ENCODE data around the gene ZNF536. TPM values are rescaled to one million over a fixed set of nuclear protein-coding genes. Genes with fewer than 3 reads are reported as not detected.

Gene ZNF536
- polyA plus RNA-seq, 1 of the 3 experiments (the other 2 are of a cell fraction) = 0.41 TPM

DNA sequence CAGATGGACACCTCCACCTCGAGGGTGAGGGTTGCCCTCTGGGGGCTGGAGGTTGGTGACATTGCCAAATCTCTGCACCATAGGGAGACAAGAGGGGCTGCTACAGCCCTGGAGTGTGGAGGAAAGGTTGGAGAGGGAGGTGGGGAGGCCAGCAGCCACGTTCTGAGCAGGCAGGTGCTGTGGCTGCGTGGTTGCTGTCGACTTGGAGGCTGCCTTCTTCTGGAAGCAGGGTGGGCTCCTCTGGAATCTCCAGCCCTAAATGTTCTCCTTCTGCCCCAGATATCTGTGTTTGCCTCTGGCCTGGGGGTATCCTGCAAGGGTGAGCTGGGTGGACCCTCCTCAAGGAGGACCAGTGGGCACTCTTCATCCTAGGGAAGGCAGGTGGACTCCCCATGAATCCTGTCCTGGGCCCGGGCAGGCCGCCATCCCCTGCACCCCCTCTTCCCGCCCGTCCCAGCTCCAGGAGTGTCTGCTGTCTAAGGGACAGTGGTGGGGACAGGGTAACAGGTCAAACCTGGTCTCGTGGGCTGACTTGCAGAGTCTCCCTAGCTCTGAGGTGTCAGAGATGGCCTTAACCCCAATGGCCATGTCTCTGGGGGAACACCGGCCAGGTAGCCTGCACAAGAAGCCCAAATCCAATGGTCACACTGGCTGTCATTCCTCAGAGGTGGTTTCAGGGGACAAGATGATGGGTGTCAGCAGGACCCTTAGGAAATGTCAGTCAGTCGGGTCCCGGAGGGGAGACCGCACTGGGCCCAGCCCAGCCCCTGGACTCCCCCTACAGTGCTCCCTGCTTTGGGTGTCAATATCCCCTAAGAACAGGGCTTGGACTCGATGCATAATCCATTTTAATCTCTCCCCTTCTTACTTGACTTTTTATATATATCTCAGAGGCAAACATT lies 32.3 kb upstream of the ZNF536 start:
- no peaks in the 10 kb centered on the region for H3K36me3 ChIP-seq (replicated peaks in 1 of 2; ENCODE audit: control insufficient read depth in 1 of 2, insufficient read depth in 2 of 2, low read length in 1 of 2)
- H3K4me3 ChIP-seq (ENCODE audit: low read depth in 2 of 2, low read length in 1 of 2) = no peak overlapping the region
- H3K79me2 ChIP-seq (ENCODE audit: insufficient read depth) = no peaks in the 10 kb centered on the region
- H3F3A ChIP-seq (replicated peaks; ENCODE audit: insufficient read depth) = no peaks in the 10 kb centered on the region
- WGBS (ENCODE audit: low lambda C conversion rate) = 31% methylated on average over 8 of the region's 14 CpGs
- H3K27me3 ChIP-seq (ENCODE audit: insufficient read depth) = no peaks in the 10 kb centered on the region
- TF ChIP-seq, protein P1, sequence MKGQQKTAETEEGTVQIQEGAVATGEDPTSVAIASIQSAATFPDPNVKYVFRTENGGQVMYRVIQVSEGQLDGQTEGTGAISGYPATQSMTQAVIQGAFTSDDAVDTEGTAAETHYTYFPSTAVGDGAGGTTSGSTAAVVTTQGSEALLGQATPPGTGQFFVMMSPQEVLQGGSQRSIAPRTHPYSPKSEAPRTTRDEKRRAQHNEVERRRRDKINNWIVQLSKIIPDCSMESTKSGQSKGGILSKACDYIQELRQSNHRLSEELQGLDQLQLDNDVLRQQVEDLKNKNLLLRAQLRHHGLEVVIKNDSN (IDR thresholded peaks at IDR 0.05; ENCODE audit: borderline replicate concordance, low read depth) = no peak
- TF ChIP-seq RCOR1 (IDR thresholded peaks at IDR 0.05; ENCODE audit: low read length) (no peak), TEAD4 (IDR thresholded peaks at IDR 0.05; ENCODE audit: borderline replicate concordance, insufficient read depth) (no peak)
- no peaks in the 10 kb centered on the region for H3K9me2 ChIP-seq
- no peak for DNase-seq
- CTCF ChIA-PET = interaction anchor here (0.9 kb wide), 1 partner anchor 11 kb away, joined by 3 read pairs; no protein-coding TSS in a partner anchor
- no peak overlapping the region for H3K9ac ChIP-seq
- POLR2A ChIA-PET = no interaction called here
- H2AFZ ChIP-seq (ENCODE audit: low read depth) = no peak overlapping the region
- H3K9me3 ChIP-seq = no peaks in the 10 kb centered on the region; the same call in 1 of the 2 replicates
- no peak overlapping the region for H3K4me2 ChIP-seq
- H4K20me1 ChIP-seq (ENCODE audit: insufficient read depth) = no peaks in the 10 kb centered on the region
- H3K27ac ChIP-seq (ENCODE audit: low read depth in 2 of 2, low read length in 1 of 2) = no peak overlapping the region
- peaks cover 0 to 18% of the 10 kb centered on the region in 2 experiments; a peak in 3 of 4 replicates for H3K4me1 ChIP-seq (ENCODE audit: control insufficient read depth in 1 of 2, insufficient read depth in 2 of 2, low read depth in 1 of 2, low read length in 1 of 2)

DNA sequence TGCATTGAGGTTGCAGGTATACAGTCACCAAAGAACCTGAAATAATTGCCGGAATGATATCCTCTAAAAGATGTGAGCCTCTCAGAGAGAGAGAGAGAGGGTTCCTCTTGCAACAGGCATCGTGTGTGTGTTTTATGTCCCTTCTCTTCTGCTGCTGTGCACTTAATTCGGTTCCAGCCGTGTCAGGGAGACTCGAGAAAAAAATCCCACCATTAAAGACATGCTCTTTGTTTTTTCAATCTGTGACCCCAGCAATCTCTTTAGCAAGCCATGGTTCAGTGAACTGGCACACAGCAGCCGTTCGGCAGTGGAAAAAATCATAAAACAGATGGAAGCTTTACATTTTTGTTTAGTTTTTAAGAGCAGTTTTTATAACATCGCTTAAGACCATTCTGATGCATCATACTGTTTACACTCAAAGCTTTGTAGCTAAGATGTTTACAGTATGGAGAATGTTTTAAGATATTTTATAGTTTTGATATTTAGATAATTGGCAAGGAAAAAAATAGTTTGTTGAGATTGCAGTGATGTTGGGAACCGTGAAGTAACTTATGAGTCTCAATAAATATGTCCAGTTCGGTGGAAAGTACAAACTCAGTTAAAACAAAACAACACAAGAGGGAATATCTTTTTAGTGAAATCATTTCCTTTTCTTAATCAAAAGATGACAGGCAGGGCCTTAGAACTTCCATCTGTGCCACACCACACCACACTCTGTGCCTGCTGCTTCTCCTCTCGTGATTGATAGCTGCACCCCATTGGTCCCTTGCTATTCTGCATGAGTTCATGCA lies 31.2 kb upstream of the ZNF536 start:
- no peaks in the 10 kb centered on the region for H3K79me2 ChIP-seq (ENCODE audit: insufficient read depth)
- H3K27ac ChIP-seq (ENCODE audit: low read depth in 2 of 2, low read length in 1 of 2) = peak overlapping the region in 1 of 2 experiments; percentile 47; a peak in 2 of 4 replicates
- POLR2A ChIA-PET = no interaction called here
- DNase-seq = peak; percentile 58
- H3K4me1 ChIP-seq (ENCODE audit: control insufficient read depth in 1 of 2, insufficient read depth in 2 of 2, low read depth in 1 of 2, low read length in 1 of 2) = peaks cover 0 to 18% of the 10 kb centered on the region in 2 experiments; a peak in 3 of 4 replicates
- H3K36me3 ChIP-seq (replicated peaks in 1 of 2; ENCODE audit: control insufficient read depth in 1 of 2, insufficient read depth in 2 of 2, low read length in 1 of 2) = no peaks in the 10 kb centered on the region
- no peak overlapping the region for H3K4me3 ChIP-seq (ENCODE audit: low read depth in 2 of 2, low read length in 1 of 2)
- no peaks in the 10 kb centered on the region for H3F3A ChIP-seq (replicated peaks; ENCODE audit: insufficient read depth)
- CTCF ChIA-PET = no interaction called here
- no peak overlapping the region for H3K9ac ChIP-seq
- no peak overlapping the region for H2AFZ ChIP-seq (ENCODE audit: low read depth)
- TF ChIP-seq MXI1 (IDR thresholded peaks at IDR 0.05; ENCODE audit: low read depth, low read length) (peak; percentile 41; the same call in 1 of the 2 replicates), RAD21 (IDR thresholded peaks at IDR 0.05; ENCODE audit: low read length) (peak; percentile 8; the same call in 1 of the 2 replicates), SMC3 (IDR thresholded peaks at IDR 0.05; ENCODE audit: low read depth, low read length) (no peak)
- no peaks in the 10 kb centered on the region for H3K27me3 ChIP-seq (ENCODE audit: insufficient read depth)
- 22% methylated on average over 11 of the region's 11 CpGs for WGBS (ENCODE audit: low lambda C conversion rate)
- H3K9me2 ChIP-seq = no peaks in the 10 kb centered on the region
- H3K9me3 ChIP-seq = no peaks in the 10 kb centered on the region; the same call in 1 of the 2 replicates
- no peaks in the 10 kb centered on the region for H4K20me1 ChIP-seq (ENCODE audit: insufficient read depth)
- H3K4me2 ChIP-seq = no peak overlapping the region

DNA sequence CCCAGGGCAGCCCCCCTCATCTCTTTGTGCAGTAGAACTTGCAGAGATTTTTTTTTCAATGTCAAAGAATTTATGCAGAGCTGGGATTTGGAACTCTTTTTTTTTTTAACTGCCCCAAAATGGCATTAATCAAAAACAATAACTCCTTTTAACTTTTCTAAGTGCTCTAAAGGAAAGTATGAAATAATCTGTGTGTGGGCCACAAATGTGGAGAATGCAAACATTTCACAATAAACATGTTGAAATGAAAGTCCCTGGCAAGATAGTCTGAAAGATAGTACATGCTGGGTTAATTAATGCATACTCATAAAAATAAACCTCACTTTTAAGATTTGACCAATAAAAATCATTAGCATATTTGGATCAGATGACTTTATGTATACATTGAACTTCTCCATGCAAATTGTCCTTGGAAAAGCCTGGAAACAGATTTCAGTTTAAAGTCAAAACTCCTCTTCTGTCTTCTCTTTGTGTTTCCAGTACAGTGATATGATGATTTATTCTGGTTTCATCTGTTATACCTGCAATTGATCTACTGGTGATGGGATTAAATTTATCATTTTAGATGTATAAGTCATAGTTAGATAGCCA lies 30.5 kb upstream of the ZNF536 start:
- CTCF ChIA-PET = no interaction called here
- H3K79me2 ChIP-seq (ENCODE audit: insufficient read depth) = no peaks in the 10 kb centered on the region
- H3K27ac ChIP-seq (ENCODE audit: low read depth in 2 of 2, low read length in 1 of 2) = no peak overlapping the region
- no peaks in the 10 kb centered on the region for H3K27me3 ChIP-seq (ENCODE audit: insufficient read depth)
- no peaks in the 10 kb centered on the region for H3K9me2 ChIP-seq
- H4K20me1 ChIP-seq (ENCODE audit: insufficient read depth) = no peaks in the 10 kb centered on the region
- H3K4me2 ChIP-seq = no peak overlapping the region
- peaks cover 0 to 18% of the 10 kb centered on the region in 2 experiments; a peak in 3 of 4 replicates for H3K4me1 ChIP-seq (ENCODE audit: control insufficient read depth in 1 of 2, insufficient read depth in 2 of 2, low read depth in 1 of 2, low read length in 1 of 2)
- TF ChIP-seq EZH2phosphoT487 (IDR thresholded peaks at IDR 0.05; ENCODE audit: borderline replicate concordance, low read depth) (no peak), CHD2 (IDR thresholded peaks at IDR 0.05; ENCODE audit: low read length, partially characterized antibody) (no peak), RXRA (IDR thresholded peaks at IDR 0.05; ENCODE audit: borderline replicate concordance, low read depth) (no peak), TCF12 (IDR thresholded peaks at IDR 0.05) (no peak), FOXJ3 (CRISPR knock-in tag; IDR thresholded peaks at IDR 0.05) (no peak), NRF1 (IDR thresholded peaks at IDR 0.05; ENCODE audit: low read depth, low read length) (no peak), SIN3A (IDR thresholded peaks at IDR 0.05; ENCODE audit: borderline replicate concordance, low read depth, low read length) (no peak), ELF1 (IDR thresholded peaks at IDR 0.05) (no peak), RCOR1 (IDR thresholded peaks at IDR 0.05; ENCODE audit: low read length) (no peak)
- TF ChIP-seq, protein P1 (IDR thresholded peaks at IDR 0.05; ENCODE audit: borderline replicate concordance, low read depth) = no peak
- TF ChIP-seq, protein P2, sequence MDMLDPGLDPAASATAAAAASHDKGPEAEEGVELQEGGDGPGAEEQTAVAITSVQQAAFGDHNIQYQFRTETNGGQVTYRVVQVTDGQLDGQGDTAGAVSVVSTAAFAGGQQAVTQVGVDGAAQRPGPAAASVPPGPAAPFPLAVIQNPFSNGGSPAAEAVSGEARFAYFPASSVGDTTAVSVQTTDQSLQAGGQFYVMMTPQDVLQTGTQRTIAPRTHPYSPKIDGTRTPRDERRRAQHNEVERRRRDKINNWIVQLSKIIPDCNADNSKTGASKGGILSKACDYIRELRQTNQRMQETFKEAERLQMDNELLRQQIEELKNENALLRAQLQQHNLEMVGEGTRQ (IDR thresholded peaks at IDR 0.05; ENCODE audit: borderline replicate concordance, low read depth, low read length) = no peak
- TF ChIP-seq, protein P3, sequence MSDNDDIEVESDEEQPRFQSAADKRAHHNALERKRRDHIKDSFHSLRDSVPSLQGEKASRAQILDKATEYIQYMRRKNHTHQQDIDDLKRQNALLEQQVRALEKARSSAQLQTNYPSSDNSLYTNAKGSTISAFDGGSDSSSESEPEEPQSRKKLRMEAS (IDR thresholded peaks at IDR 0.05; ENCODE audit: low read depth) = no peak
- H3K4me3 ChIP-seq (ENCODE audit: low read depth in 2 of 2, low read length in 1 of 2) = no peak overlapping the region
- DNase-seq = no peak
- no peaks in the 10 kb centered on the region for H3F3A ChIP-seq (replicated peaks; ENCODE audit: insufficient read depth)
- no peaks in the 10 kb centered on the region for H3K36me3 ChIP-seq (replicated peaks in 1 of 2; ENCODE audit: control insufficient read depth in 1 of 2, insufficient read depth in 2 of 2, low read length in 1 of 2)
- no peaks in the 10 kb centered on the region; the same call in 1 of the 2 replicates for H3K9me3 ChIP-seq
- H3K9ac ChIP-seq = no peak overlapping the region
- POLR2A ChIA-PET = no interaction called here
- H2AFZ ChIP-seq (ENCODE audit: low read depth) = no peak overlapping the region
